DND-41 (cell line): ENCODE data around the gene CACNA2D1.

Source experiments
- ATAC-seq: fragments of 200-7000 bp; cut with Tn5 transposase; 3 replicates; pipeline ENCODE4 v1.9.1; 2021; ENCODE audit warnings: low read depth; ENCODE audit not compliant: insufficient read depth
- DNase-seq: peaks from one replicate; pipeline ENCODE4 v3.0.0-alpha.2; 2020
- H2AFZ ChIP-seq: 2 replicates; pipeline ENCODE4 v1.6.0; 2012; ENCODE audit warnings: low read depth, low read length
- H3K27ac ChIP-seq: 2 replicates; pipeline ENCODE4 v1.5.1; 2012; ENCODE audit warnings: low read length, inconsistent platforms
- H3K27me3 ChIP-seq: fragments of 200-600 bp; sonication (generic); 2 replicates; pipeline ENCODE4 v1.6.0; 2012; ENCODE audit warnings: low read length, mild to moderate bottlenecking, inconsistent platforms; ENCODE audit not compliant: insufficient read depth, poor library complexity
- H3K36me3 ChIP-seq: 2 replicates; pipeline ENCODE4 v1.5.1; 2012; ENCODE audit warnings: low read length, inconsistent platforms; ENCODE audit not compliant: insufficient read depth
- H3K4me1 ChIP-seq: 2 replicates; pipeline ENCODE4 v1.5.1; 2012; ENCODE audit warnings: mild to moderate bottlenecking, low read length; ENCODE audit not compliant: insufficient read depth
- H3K4me2 ChIP-seq: 2 replicates; pipeline ENCODE4 v1.6.0; 2012; ENCODE audit warnings: mild to moderate bottlenecking, moderate library complexity, low read length, inconsistent platforms; ENCODE audit not compliant: insufficient read depth
- H3K4me3 ChIP-seq, 2 experiments: fragments of 200-600 bp in 1 of 2; shearing (Covaris generic) in 1 of 2; 2 replicates each; pipeline ENCODE4 v1.5.1; 2012 to 2016; ENCODE audit warnings: inconsistent platforms in 2 of 2, low read length in 2 of 2, mild to moderate bottlenecking in 2 of 2, low read depth in 1 of 2, moderate library complexity in 1 of 2
- H3K79me2 ChIP-seq: 2 replicates; pipeline ENCODE4 v1.6.0; 2012; ENCODE audit warnings: low read length, inconsistent platforms; ENCODE audit not compliant: insufficient read depth
- H3K9ac ChIP-seq: 2 replicates; pipeline ENCODE4 v1.6.0; 2012; ENCODE audit warnings: low read depth, mild to moderate bottlenecking, inconsistent platforms, low read length, moderate library complexity
- H3K9me3 ChIP-seq: 2 replicates; pipeline ENCODE4 v1.5.1; 2012; ENCODE audit warnings: low read length, moderate library complexity, mild to moderate bottlenecking, inconsistent platforms; ENCODE audit not compliant: insufficient read depth, severe bottlenecking
- H4K20me1 ChIP-seq: 2 replicates; pipeline ENCODE4 v1.6.0; 2012; ENCODE audit warnings: low read length; ENCODE audit not compliant: insufficient read depth
- CTCF ChIP-seq: IDR thresholded peaks from 2 replicates; pipeline ENCODE4 v1.5.1; 2012; ENCODE audit warnings: borderline replicate concordance, low read length, moderate library complexity, mild to moderate bottlenecking; ENCODE audit not compliant: poor library complexity, severe bottlenecking; ENCODE audit errors: extremely low read depth
- EZH2 ChIP-seq: IDR thresholded peaks from 3 replicates; pipeline ENCODE4 v1.6.1; 2012; ENCODE audit warnings: borderline replicate concordance, low read depth, mild to moderate bottlenecking, moderate library complexity, low read length, inconsistent platforms; ENCODE audit not compliant: severe bottlenecking

The CACNA2D1 gene

GRCh38 chr7:82230811-82231581 is 212.6 kb downstream of the CACNA2D1 start:
- DNase-seq (no peak), ATAC-seq (no peak)
- Histone ChIP-seq H3K79me2 (no peaks in the 10 kb centered on the region), H3K4me2 (no peak overlapping the region), H4K20me1 (no peaks in the 10 kb centered on the region), H3K4me3 (no peak overlapping the region), H3K27me3 (no peaks in the 10 kb centered on the region), H3K9me3 (peaks cover 2% of the 10 kb centered on the region), H3K4me1 (no peaks in the 10 kb centered on the region), H2AFZ (no peak overlapping the region), H3K27ac (no peak overlapping the region), H3K36me3 (no peaks in the 10 kb centered on the region), H3K9ac (no peak overlapping the region)
- TF ChIP-seq EZH2: no peak
- no peak for TF ChIP-seq CTCF

- Histone ChIP-seq H3K4me3 (no peak overlapping the region), H4K20me1 (no peaks in the 10 kb centered on the region), H3K4me1 (no peaks in the 10 kb centered on the region), H3K36me3 (no peaks in the 10 kb centered on the region), H3K9ac (no peak overlapping the region), H2AFZ (no peak overlapping the region), H3K9me3 (peaks cover 2% of the 10 kb centered on the region), H3K27ac (no peak overlapping the region), H3K27me3 (no peaks in the 10 kb centered on the region), H3K79me2 (no peaks in the 10 kb centered on the region), H3K4me2 (no peak overlapping the region)
- no peak for DNase-seq
- no peak for TF ChIP-seq CTCF
- TF ChIP-seq EZH2: no peak
- no peak for ATAC-seq
These were observed 214.4 kb downstream of the CACNA2D1 start for GRCh38 chr7:82229164-82229563.

GRCh38 chr7:82226191-82226590 is 217.4 kb downstream of the CACNA2D1 start:
- Histone ChIP-seq H3K27me3 (no peaks in the 10 kb centered on the region), H3K36me3 (no peaks in the 10 kb centered on the region), H3K9ac (no peak overlapping the region), H4K20me1 (no peaks in the 10 kb centered on the region), H3K79me2 (no peaks in the 10 kb centered on the region), H3K4me1 (no peaks in the 10 kb centered on the region), H3K4me3 (no peak overlapping the region), H3K27ac (no peak overlapping the region), H2AFZ (no peak overlapping the region), H3K9me3 (peaks cover 2% of the 10 kb centered on the region), H3K4me2 (no peak overlapping the region)
- no peak for DNase-seq
- ATAC-seq: no peak
- TF ChIP-seq CTCF (no peak), EZH2 (no peak)

- TF ChIP-seq CTCF (no peak), EZH2 (no peak)
- H3K9me3 ChIP-seq: peaks cover 2% of the 10 kb centered on the region
- no peak overlapping the region for H3K9ac ChIP-seq
- H3K4me1 ChIP-seq: no peaks in the 10 kb centered on the region
- H3K27me3 ChIP-seq: no peaks in the 10 kb centered on the region
- H2AFZ ChIP-seq: no peak overlapping the region
- H3K36me3 ChIP-seq: no peaks in the 10 kb centered on the region
- DNase-seq: no peak
- no peak overlapping the region for H3K4me3 ChIP-seq
- no peak overlapping the region for H3K27ac ChIP-seq
- no peaks in the 10 kb centered on the region for H3K79me2 ChIP-seq
- no peak for ATAC-seq
- no peaks in the 10 kb centered on the region for H4K20me1 ChIP-seq
- H3K4me2 ChIP-seq: no peak overlapping the region
These were observed 219.0 kb downstream of the CACNA2D1 start for GRCh38 chr7:82224529-82224928.
